ENCODE measurements around the gene SNHG17.

Gene SNHG17

GRCh38 chr20:38452880-38453624 lies 17.9 kb upstream of the SNHG17 start:
- Histone ChIP-seq H3K23ac (ENCODE audit: low read length in 2 of 2) (no peak overlapping the region), H2BK5ac (ENCODE audit: low read depth, low read length, poor library complexity, severe bottlenecking) (no peak overlapping the region), H3K4ac (ENCODE audit: low read depth in 1 of 2, low read length in 2 of 2) (peak overlapping the region; percentile 65 to 66), H3K27ac (ENCODE audit: low read length, poor library complexity, severe bottlenecking) (peak overlapping the region; percentile 54), H3K36me3 (ENCODE audit: control insufficient read depth in 1 of 2, insufficient read depth in 2 of 2, low read depth in 1 of 2, low read length in 2 of 2) (peaks cover 20 to 33% of the 10 kb centered on the region in 2 experiments), H3K18ac (ENCODE audit: low read depth in 1 of 2, low read length in 2 of 2) (peak overlapping the region; percentile 75 to 87), H3K4me1 (ENCODE audit: control insufficient read depth, insufficient read depth, low read depth, low read length) (peaks cover 15% of the 10 kb centered on the region), H2AK5ac (ENCODE audit: low read length, severe bottlenecking) (no peak overlapping the region), H3K4me2 (ENCODE audit: low read length, poor library complexity, severe bottlenecking) (no peak overlapping the region), H2BK12ac (ENCODE audit: low read length in 2 of 2) (peak overlapping the region; percentile 21 to 80), H3K9me3 (ENCODE audit: control insufficient read depth, low read length) (no peaks in the 10 kb centered on the region), H3K79me1 (replicated peaks; ENCODE audit: low read length, poor library complexity, severe bottlenecking) (peaks cover 10% of the 10 kb centered on the region), H3K4me3 (ENCODE audit: insufficient read depth in 1 of 2, low read depth in 1 of 2, low read length in 2 of 2) (no peak overlapping the region), H4K91ac (ENCODE audit: low read length) (peak overlapping the region; percentile 73), H2BK15ac (ENCODE audit: low read depth, poor library complexity, severe bottlenecking) (no peak overlapping the region), H3K14ac (ENCODE audit: low read length in 2 of 2) (peak overlapping the region in 1 of 2 experiments; percentile 68), H4K8ac (ENCODE audit: low read length) (peak overlapping the region; percentile 97), H3K27me3 (ENCODE audit: control insufficient read depth in 1 of 2, insufficient read depth in 1 of 2, low read length in 2 of 2) (no peaks in the 10 kb centered on the region), H3K9ac (ENCODE audit: low read length) (no peak overlapping the region), H2AFZ (ENCODE audit: low read depth, low read length) (peak overlapping the region; percentile 94), H2BK120ac (ENCODE audit: low read depth, low read length) (peak overlapping the region; percentile 45)
- peak; percentile 69 for DNase-seq
- 54% methylated on average over 12 of the region's 19 CpGs for whole genome bisulfite sequencing

GRCh38 chr20:38450412-38450975 lies 15.4 kb upstream of the SNHG17 start:
- H4K91ac ChIP-seq (ENCODE audit: low read length): no peak overlapping the region
- H2AK5ac ChIP-seq (ENCODE audit: low read length, severe bottlenecking): no peak overlapping the region
- no peak overlapping the region for H2BK15ac ChIP-seq (ENCODE audit: low read depth, poor library complexity, severe bottlenecking)
- no peak overlapping the region for H3K27ac ChIP-seq (ENCODE audit: low read length, poor library complexity, severe bottlenecking)
- no peak overlapping the region for H4K8ac ChIP-seq (ENCODE audit: low read length)
- peaks cover 20% of the 10 kb centered on the region for H3K79me1 ChIP-seq (replicated peaks; ENCODE audit: low read length, poor library complexity, severe bottlenecking)
- H3K36me3 ChIP-seq (ENCODE audit: control insufficient read depth in 1 of 2, insufficient read depth in 2 of 2, low read depth in 1 of 2, low read length in 2 of 2): peaks cover 20 to 36% of the 10 kb centered on the region in 2 experiments
- DNase-seq: no peak
- H2BK12ac ChIP-seq (ENCODE audit: low read length in 2 of 2): no peak overlapping the region
- no peak overlapping the region for H2BK120ac ChIP-seq (ENCODE audit: low read depth, low read length)
- H3K4me3 ChIP-seq (ENCODE audit: insufficient read depth in 1 of 2, low read depth in 1 of 2, low read length in 2 of 2): no peak overlapping the region
- 82% methylated on average over 6 of the region's 7 CpGs for WGBS
- H3K4me2 ChIP-seq (ENCODE audit: low read length, poor library complexity, severe bottlenecking): no peak overlapping the region
- no peak overlapping the region for H2BK5ac ChIP-seq (ENCODE audit: low read depth, low read length, poor library complexity, severe bottlenecking)
- H3K27me3 ChIP-seq (ENCODE audit: control insufficient read depth in 1 of 2, insufficient read depth in 1 of 2, low read length in 2 of 2): no peaks in the 10 kb centered on the region
- peaks cover 24% of the 10 kb centered on the region for H3K4me1 ChIP-seq (ENCODE audit: control insufficient read depth, insufficient read depth, low read depth, low read length)
- no peak overlapping the region for H3K9ac ChIP-seq (ENCODE audit: low read length)
- H3K9me3 ChIP-seq (ENCODE audit: control insufficient read depth, low read length): no peaks in the 10 kb centered on the region
- no peak overlapping the region for H3K18ac ChIP-seq (ENCODE audit: low read depth in 1 of 2, low read length in 2 of 2)
- H3K14ac ChIP-seq (ENCODE audit: low read length in 2 of 2): no peak overlapping the region
- no peak overlapping the region for H3K4ac ChIP-seq (ENCODE audit: low read depth in 1 of 2, low read length in 2 of 2)
- no peak overlapping the region for H2AFZ ChIP-seq (ENCODE audit: low read depth, low read length)
- H3K23ac ChIP-seq (ENCODE audit: low read length in 2 of 2): no peak overlapping the region

- Histone ChIP-seq H3K14ac (ENCODE audit: low read length in 2 of 2) (no peak overlapping the region), H3K9ac (ENCODE audit: low read length) (no peak overlapping the region), H3K4me3 (ENCODE audit: insufficient read depth in 1 of 2, low read depth in 1 of 2, low read length in 2 of 2) (no peak overlapping the region), H3K9me3 (ENCODE audit: control insufficient read depth, low read length) (no peaks in the 10 kb centered on the region), H4K8ac (ENCODE audit: low read length) (no peak overlapping the region), H3K18ac (ENCODE audit: low read depth in 1 of 2, low read length in 2 of 2) (no peak overlapping the region), H3K27me3 (ENCODE audit: control insufficient read depth in 1 of 2, insufficient read depth in 1 of 2, low read length in 2 of 2) (no peaks in the 10 kb centered on the region), H2BK12ac (ENCODE audit: low read length in 2 of 2) (no peak overlapping the region), H2BK120ac (ENCODE audit: low read depth, low read length) (no peak overlapping the region), H3K79me1 (replicated peaks; ENCODE audit: low read length, poor library complexity, severe bottlenecking) (peaks cover 20% of the 10 kb centered on the region), H3K4me1 (ENCODE audit: control insufficient read depth, insufficient read depth, low read depth, low read length) (peaks cover 24% of the 10 kb centered on the region), H2BK15ac (ENCODE audit: low read depth, poor library complexity, severe bottlenecking) (no peak overlapping the region), H3K23ac (ENCODE audit: low read length in 2 of 2) (no peak overlapping the region), H4K91ac (ENCODE audit: low read length) (no peak overlapping the region), H3K4ac (ENCODE audit: low read depth in 1 of 2, low read length in 2 of 2) (no peak overlapping the region), H2AFZ (ENCODE audit: low read depth, low read length) (no peak overlapping the region), H3K4me2 (ENCODE audit: low read length, poor library complexity, severe bottlenecking) (no peak overlapping the region), H2BK5ac (ENCODE audit: low read depth, low read length, poor library complexity, severe bottlenecking) (no peak overlapping the region), H3K36me3 (ENCODE audit: control insufficient read depth in 1 of 2, insufficient read depth in 2 of 2, low read depth in 1 of 2, low read length in 2 of 2) (peaks cover 20 to 36% of the 10 kb centered on the region in 2 experiments), H2AK5ac (ENCODE audit: low read length, severe bottlenecking) (no peak overlapping the region), H3K27ac (ENCODE audit: low read length, poor library complexity, severe bottlenecking) (no peak overlapping the region)
- no peak for DNase-seq
- WGBS: 98% methylated on average over 3 of the region's 3 CpGs
Measured at GRCh38 chr20:38449046-38449445, 13.9 kb upstream of the SNHG17 start.

GRCh38 chr20:38447931-38448675 lies 13.0 kb upstream of the SNHG17 start:
- H3K79me1 ChIP-seq (replicated peaks; ENCODE audit: low read length, poor library complexity, severe bottlenecking): peaks cover 20% of the 10 kb centered on the region
- no peak overlapping the region for H3K4ac ChIP-seq (ENCODE audit: low read depth in 1 of 2, low read length in 2 of 2)
- H2BK5ac ChIP-seq (ENCODE audit: low read depth, low read length, poor library complexity, severe bottlenecking): no peak overlapping the region
- no peak overlapping the region for H4K91ac ChIP-seq (ENCODE audit: low read length)
- H2BK120ac ChIP-seq (ENCODE audit: low read depth, low read length): no peak overlapping the region
- H3K4me2 ChIP-seq (ENCODE audit: low read length, poor library complexity, severe bottlenecking): no peak overlapping the region
- no peak overlapping the region for H3K18ac ChIP-seq (ENCODE audit: low read depth in 1 of 2, low read length in 2 of 2)
- H3K4me3 ChIP-seq (ENCODE audit: insufficient read depth in 1 of 2, low read depth in 1 of 2, low read length in 2 of 2): peak overlapping the region in 1 of 2 experiments; percentile 92
- DNase-seq: no peak
- no peak overlapping the region for H2AK5ac ChIP-seq (ENCODE audit: low read length, severe bottlenecking)
- no peaks in the 10 kb centered on the region for H3K27me3 ChIP-seq (ENCODE audit: control insufficient read depth in 1 of 2, insufficient read depth in 1 of 2, low read length in 2 of 2)
- H3K36me3 ChIP-seq (ENCODE audit: control insufficient read depth in 1 of 2, insufficient read depth in 2 of 2, low read depth in 1 of 2, low read length in 2 of 2): peaks cover 20 to 36% of the 10 kb centered on the region in 2 experiments
- H3K9me3 ChIP-seq (ENCODE audit: control insufficient read depth, low read length): no peaks in the 10 kb centered on the region
- H4K8ac ChIP-seq (ENCODE audit: low read length): no peak overlapping the region
- no peak overlapping the region for H3K23ac ChIP-seq (ENCODE audit: low read length in 2 of 2)
- H3K14ac ChIP-seq (ENCODE audit: low read length in 2 of 2): no peak overlapping the region
- peak overlapping the region; percentile 97 for H3K9ac ChIP-seq (ENCODE audit: low read length)
- H2BK15ac ChIP-seq (ENCODE audit: low read depth, poor library complexity, severe bottlenecking): no peak overlapping the region
- H2BK12ac ChIP-seq (ENCODE audit: low read length in 2 of 2): no peak overlapping the region
- WGBS: 90% methylated on average over 6 of the region's 10 CpGs
- H3K27ac ChIP-seq (ENCODE audit: low read length, poor library complexity, severe bottlenecking): no peak overlapping the region
- H2AFZ ChIP-seq (ENCODE audit: low read depth, low read length): no peak overlapping the region
- peaks cover 19% of the 10 kb centered on the region for H3K4me1 ChIP-seq (ENCODE audit: control insufficient read depth, insufficient read depth, low read depth, low read length)
